K562 (cell line): ENCODE results near the gene MYH11. TPM values are rescaled to one million over a fixed set of nuclear protein-coding genes. Genes with fewer than 3 reads are reported as not detected.

Experiments used
- ATAC-seq: fragments of 200-7000 bp; cut with Tn5 transposase; 3 replicates; pipeline ENCODE4 v1.9.1; 2020; ENCODE audit warnings: moderate library complexity
- BruUV-seq: library from RNA; stranded (reverse); fragments of 400-500 nt; replicated peaks from 2 replicates; lab custom pipeline; 2021; lab: Mats Ljungman, UMichigan
- CTCF ChIA-PET: fragments of 300-600 bp; formaldehyde crosslinking; extraction: SDS; loops from one replicate; lab custom pipeline; 2021; ENCODE audit warnings: low intra/inter-chr PET ratio; lab: Yijun Ruan, JAX
- POLR2A ChIA-PET: fragments of 300-600, 350-650 bp; sonication (Branson Sonifier 250); formaldehyde crosslinking; extraction: SDS; loops from one replicate; lab custom pipeline; 2021; ENCODE audit warnings: antibody characterized with exemption, inconsistent platforms; lab: Yijun Ruan, JAX
- DNase-seq, 4 experiments: peaks; one replicate each; pipeline versions ENCODE4 v3.0.0 to v3.0.0-alpha.2; 2011 to 2018; ENCODE audit warnings: low spot score in 3 of 4, mixed read lengths in 3 of 4; ENCODE audit errors: extremely low read depth in 1 of 4
- FAIRE-seq: peaks from 2 replicates; lab custom pipeline; 2011; peaks lifted over from hg19 to GRCh38; lab: Jason Lieb, UNC
- H2AFZ ChIP-seq: 2 replicates; pipeline ENCODE4 v1.6.0; 2011; ENCODE audit warnings: low read depth, low read length, control low read depth, inconsistent platforms
- H3K27ac ChIP-seq: fragments of 200-600 bp; 3 replicates; pipeline ENCODE4 v1.8.0; 2011; ENCODE audit warnings: low read depth, mild to moderate bottlenecking, control low read depth, inconsistent platforms, low read length, moderate library complexity, mixed read lengths; ENCODE audit errors: extremely low read depth
- H3K27me3 ChIP-seq, 2 experiments: fragments of 300-600 bp in 1 of 2; 2 replicates in 1 of 2; 3 replicates in 1 of 2; pipeline versions ENCODE4 v1.6.0 to v1.8.0; 2011; ENCODE audit warnings: inconsistent platforms in 2 of 2, low read length in 2 of 2, mild to moderate bottlenecking in 1 of 2, mixed read lengths in 1 of 2, moderate library complexity in 1 of 2; ENCODE audit not compliant: control insufficient read depth in 2 of 2, insufficient read depth in 2 of 2
- H3K36me3 ChIP-seq: fragments of 300-600 bp; 3 replicates; pipeline ENCODE4 v1.8.0; 2011; ENCODE audit warnings: mild to moderate bottlenecking, low read length, inconsistent platforms; ENCODE audit not compliant: control insufficient read depth, insufficient read depth
- H3K4me1 ChIP-seq, 2 experiments: fragments of 200-600 bp in 1 of 2; replicated peaks in 1 of 2; 2 replicates in 1 of 2; 3 replicates in 1 of 2; pipeline versions ENCODE4 v1.5.1 to v1.8.0; 2011; ENCODE audit warnings: inconsistent platforms in 2 of 2, low read length in 2 of 2, mild to moderate bottlenecking in 1 of 2, mixed read lengths in 1 of 2, moderate library complexity in 1 of 2; ENCODE audit not compliant: control insufficient read depth in 2 of 2, insufficient read depth in 2 of 2
- H3K4me2 ChIP-seq: 2 replicates; pipeline ENCODE4 v1.6.1; 2011; ENCODE audit warnings: low read length, control low read depth, inconsistent platforms, mixed read lengths; ENCODE audit not compliant: insufficient read depth
- H3K4me3 ChIP-seq: fragments of 200-600 bp; sonication (generic), shearing (Covaris generic); 2 replicates; pipeline ENCODE4 v1.5.1; 2016; ENCODE audit warnings: control low read depth, inconsistent platforms
- H3K79me2 ChIP-seq: fragments of 200-600 bp; 3 replicates; pipeline ENCODE4 v1.8.0; 2011; ENCODE audit warnings: low read length, inconsistent platforms; ENCODE audit not compliant: control insufficient read depth, insufficient read depth
- H3K9ac ChIP-seq, 2 experiments: 2 replicates each; pipeline versions ENCODE4 v1.6.0 to v1.6.1; 2011; ENCODE audit warnings: low read depth in 2 of 2, low read length in 2 of 2, control low read depth in 1 of 2, inconsistent platforms in 1 of 2, mild to moderate bottlenecking in 1 of 2, mixed read lengths in 1 of 2; ENCODE audit not compliant: insufficient read depth in 1 of 2
- H3K9me1 ChIP-seq: one replicate; pipeline ENCODE4 v1.6.0; 2011; ENCODE audit warnings: inconsistent platforms, mild to moderate bottlenecking, low read length, moderate library complexity; ENCODE audit not compliant: control insufficient read depth, insufficient read depth
- H3K9me3 ChIP-seq: replicated peaks from 2 replicates; pipeline ENCODE4 v1.5.1; 2011; ENCODE audit warnings: low read depth, low read length, inconsistent platforms; ENCODE audit not compliant: control insufficient read depth, insufficient read depth
- H4K20me1 ChIP-seq: replicated peaks from 2 replicates; pipeline ENCODE4 v1.6.1; 2011; ENCODE audit warnings: low read length, inconsistent platforms, mixed read lengths; ENCODE audit not compliant: control insufficient read depth, insufficient read depth
- BDP1 ChIP-seq: IDR thresholded peaks from 3 replicates; pipeline ENCODE4 v1.6.1; 2011; ENCODE audit not compliant: insufficient read length, insufficient read depth
- EP300 ChIP-seq: IDR thresholded peaks from 2 replicates; pipeline ENCODE4 v1.6.1; 2012; ENCODE audit warnings: low read length, improper control_type of control experiment
- HNRNPK ChIP-seq: fragments of 200-400 bp; formaldehyde crosslinking; IDR thresholded peaks from one replicate; pipeline ENCODE4 v1.6.1; 2018; ENCODE audit warnings: mild to moderate bottlenecking, low read depth, low read length; ENCODE audit not compliant: poor library complexity, severe bottlenecking
- MECOM ChIP-seq: fragments of 250-450 bp; sonication (Bioruptor Pico); IDR thresholded peaks from 2 replicates; pipeline ENCODE4 v1.8.0; 2022; ENCODE audit warnings: inconsistent platforms
- ZNF174 ChIP-seq: fragments of 250-450 bp; sonication (Bioruptor Pico); IDR thresholded peaks from 2 replicates; pipeline ENCODE4 v1.4.0; 2020; ENCODE audit warnings: mild to moderate bottlenecking
- ZNF232 ChIP-seq: sonication (generic); formaldehyde crosslinking; IDR thresholded peaks from 2 replicates; pipeline ENCODE4 v1.8.0; 2022; ENCODE audit warnings: mild to moderate bottlenecking, missing genetic modification reagents
- ZNF551 ChIP-seq: fragments of 250-450 bp; sonication (Bioruptor Pico); IDR thresholded peaks from 2 replicates; pipeline ENCODE4 v1.5.0; 2021; ENCODE audit warnings: mild to moderate bottlenecking, moderate library complexity
- WGBS: fragments of 100-300 bp; shearing (Covaris generic); methylation state at CpG from one replicate; pipeline ENCODE4 v1.1.6; 2016; ENCODE audit warnings: low coverage, mixed read lengths; ENCODE audit not compliant: insufficient coverage; ENCODE audit errors: missing lambda C conversion rate; 5-methylcytosine and 5-hydroxymethylcytosine counted together
- in situ Hi-C: fragments of 300-500 bp; cut with MboI; formaldehyde crosslinking; loops from 4 replicates; pipeline ENCODE4 v1.15.0; 2018; ENCODE audit warnings: inconsistent platforms, mixed read lengths
- intact Hi-C: fragments of 100-400 bp; cut with micrococcal nuclease; formaldehyde crosslinking; loops from 2 replicates; pipeline ENCODE4 v1.14.2; 2022
- polyA plus RNA-seq, 8 experiments: library from polyadenylated mRNA; depleted of rRNA in 4 of 8; stranded (reverse) in 5 of 8; unstranded in 3 of 8; fragments of >200 nt; fragmentation: Nextera tagmentation in 2 of 8; fragmentation: Illumina TruSeq in 1 of 8; extraction: Ambion mirVana in 2 of 8; extraction: Trizol in 1 of 8; gene quantifications; 2 replicates each; pipeline versions ENCODE4 v1.2.1 to v1.2.3, GENCODE V29; 2011 to 2014; ENCODE audit warnings: inconsistent platforms in 1 of 8, missing spikeins in 1 of 8
- total RNA-seq, 7 experiments: library from RNA; depleted of rRNA in 6 of 7; stranded (reverse); fragments of >200 nt in 6 of 7; fragmentation: Illumina TruSeq in 2 of 7; extraction: Trizol in 2 of 7; gene quantifications; 2 replicates each; pipeline versions ENCODE4 v1.2.1 to v1.2.3, GENCODE V29; 2011 to 2021; ENCODE audit warnings: low replicate concordance in 1 of 7
- TF ChIP-seq, protein P1 (sequence below): IDR thresholded peaks from 2 replicates; pipeline ENCODE4 v1.6.1; 2016; ENCODE audit warnings: missing genetic modification characterization, missing compliant biosample characterization

MYH11 gene
- total and polyA plus RNA-seq, 9 of the 15 experiments (the other 6 are each of a cell fraction or from before 2014, with no cell fraction given): 0.05 to 0.47 (median 0.08) TPM; not detected in 5

- ATAC-seq (no peak), FAIRE-seq (no peak)
- intact Hi-C loops: no loop called here
Measured at GRCh38 chr16:15773968-15774367, 82.9 kb downstream of the MYH11 start.

More at GRCh38 chr16:15773968-15774367, 82.9 kb downstream of the MYH11 start:
- Histone ChIP-seq H3K27ac (no peak overlapping the region), H3K36me3 (no peaks in the 10 kb centered on the region), H3K9me3 (no peaks in the 10 kb centered on the region), H3K9ac (no peak overlapping the region), H2AFZ (no peak overlapping the region), H3K79me2 (no peaks in the 10 kb centered on the region), H3K9me1 (no peaks in the 10 kb centered on the region), H4K20me1 (no peaks in the 10 kb centered on the region), H3K4me2 (no peak overlapping the region), H3K4me3 (no peak overlapping the region), H3K27me3 (peaks cover 20 to 61% of the 10 kb centered on the region in 2 experiments), H3K4me1 (peaks cover 0 to 3% of the 10 kb centered on the region in 2 experiments; a peak in 2 of 5 replicates)
- TF ChIP-seq ZNF174 (no peak), EP300 (no peak), BDP1 (no peak), ZNF551 (CRISPR knock-in tag) (no peak), HNRNPK (no peak), ZNF232 (no peak), MECOM (CRISPR knock-in tag) (no peak)
- TF ChIP-seq, protein P1, sequence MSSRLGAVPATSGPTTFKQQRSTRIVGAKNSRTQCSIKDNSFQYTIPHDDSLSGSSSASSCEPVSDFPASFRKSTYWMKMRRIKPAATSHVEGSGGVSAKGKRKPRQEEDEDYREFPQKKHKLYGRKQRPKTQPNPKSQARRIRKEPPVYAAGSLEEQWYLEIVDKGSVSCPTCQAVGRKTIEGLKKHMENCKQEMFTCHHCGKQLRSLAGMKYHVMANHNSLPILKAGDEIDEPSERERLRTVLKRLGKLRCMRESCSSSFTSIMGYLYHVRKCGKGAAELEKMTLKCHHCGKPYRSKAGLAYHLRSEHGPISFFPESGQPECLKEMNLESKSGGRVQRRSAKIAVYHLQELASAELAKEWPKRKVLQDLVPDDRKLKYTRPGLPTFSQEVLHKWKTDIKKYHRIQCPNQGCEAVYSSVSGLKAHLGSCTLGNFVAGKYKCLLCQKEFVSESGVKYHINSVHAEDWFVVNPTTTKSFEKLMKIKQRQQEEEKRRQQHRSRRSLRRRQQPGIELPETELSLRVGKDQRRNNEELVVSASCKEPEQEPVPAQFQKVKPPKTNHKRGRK: no peak
- 4% methylated on average over 6 of the region's 6 CpGs for WGBS
- BruUV-seq: no TSS peak
- CTCF ChIA-PET: no interaction called here
- POLR2A ChIA-PET: no interaction called here
- in situ Hi-C loops: no loop called here
- DNase-seq: no peak
